Parathyroid adenoma (tissue), 2 donors: ENCODE data around the gene MYORG.
"Not testable (repeated sequence)": the region's sequence is repeated elsewhere in the genome, so short reads cannot be mapped to it uniquely, and the experiment has no call there.

ENCODE experiments used
- H2AFZ ChIP-seq: fragments of 300-600 bp; sonication (generic); one replicate; pipeline ENCODE4 v1.7.0; 2017; ENCODE audit warnings: antibody characterized with exemption, mild to moderate bottlenecking
- H3K27ac ChIP-seq: fragments of 300-600 bp; sonication (generic); one replicate; pipeline ENCODE4 v1.7.0; 2017
- H3K27me3 ChIP-seq: fragments of 300-600 bp; sonication (generic); one replicate; pipeline ENCODE4 v1.7.0; 2017; ENCODE audit warnings: low read length; ENCODE audit not compliant: control insufficient read depth, insufficient read depth
- H3K36me3 ChIP-seq: fragments of 300-600 bp; sonication (generic); one replicate; pipeline ENCODE4 v1.7.0; 2017; ENCODE audit warnings: low read length; ENCODE audit not compliant: control insufficient read depth, insufficient read depth
- H3K4me1 ChIP-seq: fragments of 300-600 bp; sonication (generic); one replicate; pipeline ENCODE4 v1.7.0; 2017; ENCODE audit warnings: control low read depth
- H3K4me2 ChIP-seq: fragments of 300-600 bp; sonication (generic); one replicate; pipeline ENCODE4 v1.7.0; 2017; ENCODE audit warnings: low read length
- H3K4me3 ChIP-seq: fragments of 300-600 bp; sonication (generic); one replicate; pipeline ENCODE4 v1.7.0; 2017; ENCODE audit warnings: low read depth, low read length
- H3K79me2 ChIP-seq: fragments of 300-600 bp; sonication (generic); one replicate; pipeline ENCODE4 v1.7.0; 2017; ENCODE audit warnings: control low read depth
- H3K9ac ChIP-seq: fragments of 300-600 bp; sonication (generic); one replicate; pipeline ENCODE4 v1.7.0; 2017; ENCODE audit warnings: mild to moderate bottlenecking
- H3K9me3 ChIP-seq: fragments of 300-600 bp; sonication (generic); one replicate; pipeline ENCODE4 v1.7.0; 2017; ENCODE audit warnings: low read length; ENCODE audit not compliant: control insufficient read depth
- CTCF ChIP-seq: fragments of 300-600 bp; sonication (generic); IDR thresholded peaks from one replicate; pipeline ENCODE4 v1.7.0; 2017; ENCODE audit warnings: antibody characterized with exemption, mild to moderate bottlenecking
- donor health status: primary hyperparathyroidism.

MYORG gene

GRCh38 chr9:34371886-34372466 lies 4.7 kb downstream of the MYORG start:
- Histone ChIP-seq H3K4me2 (no peak overlapping the region), H3K36me3 (no peaks in the 10 kb centered on the region), H2AFZ (no peak overlapping the region), H3K27me3 (no peaks in the 10 kb centered on the region), H3K4me1 (no peaks in the 10 kb centered on the region), H3K9ac (no peak overlapping the region), H3K4me3 (no peak overlapping the region), H3K27ac (no peak overlapping the region), H3K79me2 (no peaks in the 10 kb centered on the region), H3K9me3 (no peaks in the 10 kb centered on the region)
- TF ChIP-seq CTCF: no peak

GRCh38 chr9:34370970-34371880 lies 5.5 kb downstream of the MYORG start:
- Histone ChIP-seq H3K4me3 (no peak overlapping the region), H3K79me2 (no peaks in the 10 kb centered on the region), H3K9me3 (no peaks in the 10 kb centered on the region), H2AFZ (no peak overlapping the region), H3K27me3 (no peaks in the 10 kb centered on the region), H3K9ac (no peak overlapping the region), H3K27ac (no peak overlapping the region), H3K4me2 (no peak overlapping the region), H3K36me3 (no peaks in the 10 kb centered on the region), H3K4me1 (no peaks in the 10 kb centered on the region)
- TF ChIP-seq CTCF: no peak

- H3K4me2 ChIP-seq: no peak overlapping the region
- no peaks in the 10 kb centered on the region for H3K27me3 ChIP-seq
- no peak overlapping the region for H3K4me3 ChIP-seq
- H3K4me1 ChIP-seq: no peaks in the 10 kb centered on the region
- H2AFZ ChIP-seq: no peak overlapping the region
- TF ChIP-seq CTCF: no peak
- no peaks in the 10 kb centered on the region for H3K9me3 ChIP-seq
- no peak overlapping the region for H3K27ac ChIP-seq
- no peaks in the 10 kb centered on the region for H3K36me3 ChIP-seq
- no peaks in the 10 kb centered on the region for H3K79me2 ChIP-seq
- no peak overlapping the region for H3K9ac ChIP-seq
Measured at GRCh38 chr9:34370335-34370969, 6.2 kb downstream of the MYORG start.

GRCh38 chr9:34369636-34370035 lies 7.1 kb downstream of the MYORG start:
- Histone ChIP-seq H3K9me3 (no peaks in the 10 kb centered on the region), H3K4me1 (no peaks in the 10 kb centered on the region), H2AFZ (no peak overlapping the region), H3K9ac (no peak overlapping the region), H3K27me3 (no peaks in the 10 kb centered on the region), H3K27ac (no peak overlapping the region), H3K4me3 (no peak overlapping the region), H3K79me2 (no peaks in the 10 kb centered on the region), H3K4me2 (no peak overlapping the region), H3K36me3 (no peaks in the 10 kb centered on the region)
- no peak for TF ChIP-seq CTCF

GRCh38 chr9:34368796-34369195 lies 7.9 kb downstream of the MYORG start:
- H3K4me3 ChIP-seq, H2AFZ ChIP-seq, H3K36me3 ChIP-seq, H3K27me3 ChIP-seq, H3K9ac ChIP-seq, H3K4me1 ChIP-seq, H3K27ac ChIP-seq, H3K9me3 ChIP-seq, H3K79me2 ChIP-seq, H3K4me2 ChIP-seq: not testable (repeated sequence)

GRCh38 chr9:34367751-34368410 lies 8.8 kb downstream of the MYORG start:
- not testable (repeated sequence) for H3K4me1 ChIP-seq, H3K9ac ChIP-seq, H3K9me3 ChIP-seq, H3K4me2 ChIP-seq, H3K27me3 ChIP-seq, H3K27ac ChIP-seq, H3K36me3 ChIP-seq, H2AFZ ChIP-seq, H3K4me3 ChIP-seq, H3K79me2 ChIP-seq
